OCI-LY1 (cell line): ENCODE data around the gene NPW.

Experiments used
- H2AFZ ChIP-seq: fragments of 200-600 bp; sonication (generic), shearing (Covaris generic); 2 replicates; pipeline ENCODE4 v1.6.0; 2014; ENCODE audit warnings: antibody characterized with exemption, mild to moderate bottlenecking, low read length
- H3F3A ChIP-seq: fragments of 200-600 bp; sonication (generic), shearing (Covaris generic); 2 replicates; pipeline ENCODE4 v1.6.0; 2014; ENCODE audit warnings: mild to moderate bottlenecking, antibody characterized with exemption, low read length, moderate library complexity; ENCODE audit not compliant: insufficient read depth
- H3K27ac ChIP-seq: fragments of 200-600 bp; sonication (generic); 2 replicates; pipeline ENCODE4 v1.5.1; 2014; ENCODE audit warnings: low read length, mixed run types, mild to moderate bottlenecking, low read depth; ENCODE audit not compliant: poor library complexity, severe bottlenecking
- H3K27me3 ChIP-seq: fragments of 200-600 bp; sonication (generic); 2 replicates; pipeline ENCODE4 v1.6.0; 2014; ENCODE audit warnings: antibody characterized with exemption, mild to moderate bottlenecking, low read length, moderate library complexity; ENCODE audit not compliant: insufficient read depth
- H3K36me3 ChIP-seq: fragments of 200-600 bp; sonication (generic); 2 replicates; pipeline ENCODE4 v1.6.1; 2014; ENCODE audit warnings: mild to moderate bottlenecking, antibody characterized with exemption, low read length, moderate library complexity, mixed read lengths; ENCODE audit not compliant: insufficient read depth
- H3K4me1 ChIP-seq: fragments of 200-600 bp; sonication (generic); 2 replicates; pipeline ENCODE4 v1.5.1; 2014; ENCODE audit warnings: mild to moderate bottlenecking, low read length, moderate library complexity; ENCODE audit not compliant: insufficient read depth, severe bottlenecking
- H3K4me2 ChIP-seq: fragments of 200-600 bp; sonication (generic), shearing (Covaris generic); 2 replicates; pipeline ENCODE4 v1.6.1; 2014; ENCODE audit warnings: low read length
- H3K4me3 ChIP-seq: fragments of 200-600 bp; sonication (generic); 2 replicates; pipeline ENCODE4 v1.5.1; 2014; ENCODE audit warnings: low read length, low read depth, mild to moderate bottlenecking, mixed read lengths; ENCODE audit not compliant: poor library complexity, severe bottlenecking
- H3K79me2 ChIP-seq: fragments of 200-600 bp; shearing (Covaris generic); 2 replicates; pipeline ENCODE4 v1.6.1; 2016; ENCODE audit warnings: mixed run types, low read length, mixed read lengths; ENCODE audit not compliant: insufficient read depth
- H3K9ac ChIP-seq: fragments of 200-600 bp; sonication (generic), shearing (Covaris generic); 2 replicates; pipeline ENCODE4 v1.6.1; 2014; ENCODE audit warnings: mild to moderate bottlenecking, low read length, mixed read lengths
- H3K9me2 ChIP-seq: fragments of 200-600 bp; sonication (generic), shearing (Covaris generic); 2 replicates; pipeline ENCODE4 v1.6.1; 2014; ENCODE audit warnings: low read depth, mild to moderate bottlenecking, low read length, mixed read lengths
- H3K9me3 ChIP-seq: fragments of 200-600 bp; shearing (Covaris generic); 2 replicates; pipeline ENCODE4 v1.6.1; 2014; ENCODE audit warnings: low read length, mixed read lengths
- H4K20me1 ChIP-seq: fragments of 200-600 bp; sonication (generic), shearing (Covaris generic); 2 replicates; pipeline ENCODE4 v1.6.0; 2016; ENCODE audit warnings: mild to moderate bottlenecking, low read length; ENCODE audit not compliant: insufficient read depth
- EZH2 ChIP-seq: fragments of 200-600 bp; sonication (generic), shearing (Covaris generic); IDR thresholded peaks from 2 replicates; pipeline ENCODE4 v1.8.0; 2017; ENCODE audit warnings: borderline replicate concordance, mixed run types, mild to moderate bottlenecking, antibody characterized with exemption, low read length, moderate library complexity, mixed read lengths
- TF ChIP-seq, protein P1 (sequence below): fragments of 200-600 bp; sonication (generic), shearing (Covaris generic); IDR thresholded peaks from 2 replicates; pipeline ENCODE4 v1.5.1; 2017; ENCODE audit warnings: mild to moderate bottlenecking, antibody characterized with exemption, low read length, moderate library complexity, mixed read lengths

The NPW gene

DNA sequence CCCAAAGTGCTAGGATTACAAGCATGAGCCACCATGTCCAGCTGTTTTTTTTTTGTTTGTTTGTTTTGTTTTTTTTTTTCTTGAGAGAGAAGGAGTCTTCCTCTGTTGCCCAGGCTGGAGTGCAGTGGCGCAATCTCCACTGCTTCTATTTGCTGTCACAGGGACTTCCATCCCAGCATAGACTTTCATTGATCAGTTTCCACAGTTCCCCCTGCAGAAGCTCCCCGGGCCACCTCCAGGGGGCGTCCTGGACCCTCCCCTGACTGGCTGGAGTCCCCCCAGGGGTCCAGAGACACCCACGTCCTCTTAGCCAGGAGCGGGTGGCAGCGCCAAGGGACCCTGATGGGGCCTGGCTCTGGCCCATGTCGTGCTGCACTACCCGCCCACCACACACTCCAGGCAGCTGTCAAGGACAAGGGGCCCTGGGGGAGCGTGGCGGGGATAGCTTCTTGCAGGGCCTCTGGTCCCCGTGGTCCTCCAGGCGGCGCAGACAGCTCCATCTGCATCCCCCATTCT, 3.1 kb upstream of the NPW start:
- H3K9me2 ChIP-seq = no peaks in the 10 kb centered on the region
- no peak overlapping the region for H3K9ac ChIP-seq
- H3K27me3 ChIP-seq = no peaks in the 10 kb centered on the region
- H2AFZ ChIP-seq = no peak overlapping the region
- no peaks in the 10 kb centered on the region for H3K79me2 ChIP-seq
- no peaks in the 10 kb centered on the region for H3F3A ChIP-seq
- H3K27ac ChIP-seq = no peak overlapping the region
- H4K20me1 ChIP-seq = no peaks in the 10 kb centered on the region
- H3K4me3 ChIP-seq = no peak overlapping the region
- H3K4me1 ChIP-seq = no peaks in the 10 kb centered on the region
- TF ChIP-seq, protein P1, sequence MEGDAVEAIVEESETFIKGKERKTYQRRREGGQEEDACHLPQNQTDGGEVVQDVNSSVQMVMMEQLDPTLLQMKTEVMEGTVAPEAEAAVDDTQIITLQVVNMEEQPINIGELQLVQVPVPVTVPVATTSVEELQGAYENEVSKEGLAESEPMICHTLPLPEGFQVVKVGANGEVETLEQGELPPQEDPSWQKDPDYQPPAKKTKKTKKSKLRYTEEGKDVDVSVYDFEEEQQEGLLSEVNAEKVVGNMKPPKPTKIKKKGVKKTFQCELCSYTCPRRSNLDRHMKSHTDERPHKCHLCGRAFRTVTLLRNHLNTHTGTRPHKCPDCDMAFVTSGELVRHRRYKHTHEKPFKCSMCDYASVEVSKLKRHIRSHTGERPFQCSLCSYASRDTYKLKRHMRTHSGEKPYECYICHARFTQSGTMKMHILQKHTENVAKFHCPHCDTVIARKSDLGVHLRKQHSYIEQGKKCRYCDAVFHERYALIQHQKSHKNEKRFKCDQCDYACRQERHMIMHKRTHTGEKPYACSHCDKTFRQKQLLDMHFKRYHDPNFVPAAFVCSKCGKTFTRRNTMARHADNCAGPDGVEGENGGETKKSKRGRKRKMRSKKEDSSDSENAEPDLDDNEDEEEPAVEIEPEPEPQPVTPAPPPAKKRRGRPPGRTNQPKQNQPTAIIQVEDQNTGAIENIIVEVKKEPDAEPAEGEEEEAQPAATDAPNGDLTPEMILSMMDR = peak; percentile 57
- no peak for TF ChIP-seq EZH2
- H3K4me2 ChIP-seq = no peak overlapping the region
- no peaks in the 10 kb centered on the region for H3K9me3 ChIP-seq
- H3K36me3 ChIP-seq = no peaks in the 10 kb centered on the region

DNA sequence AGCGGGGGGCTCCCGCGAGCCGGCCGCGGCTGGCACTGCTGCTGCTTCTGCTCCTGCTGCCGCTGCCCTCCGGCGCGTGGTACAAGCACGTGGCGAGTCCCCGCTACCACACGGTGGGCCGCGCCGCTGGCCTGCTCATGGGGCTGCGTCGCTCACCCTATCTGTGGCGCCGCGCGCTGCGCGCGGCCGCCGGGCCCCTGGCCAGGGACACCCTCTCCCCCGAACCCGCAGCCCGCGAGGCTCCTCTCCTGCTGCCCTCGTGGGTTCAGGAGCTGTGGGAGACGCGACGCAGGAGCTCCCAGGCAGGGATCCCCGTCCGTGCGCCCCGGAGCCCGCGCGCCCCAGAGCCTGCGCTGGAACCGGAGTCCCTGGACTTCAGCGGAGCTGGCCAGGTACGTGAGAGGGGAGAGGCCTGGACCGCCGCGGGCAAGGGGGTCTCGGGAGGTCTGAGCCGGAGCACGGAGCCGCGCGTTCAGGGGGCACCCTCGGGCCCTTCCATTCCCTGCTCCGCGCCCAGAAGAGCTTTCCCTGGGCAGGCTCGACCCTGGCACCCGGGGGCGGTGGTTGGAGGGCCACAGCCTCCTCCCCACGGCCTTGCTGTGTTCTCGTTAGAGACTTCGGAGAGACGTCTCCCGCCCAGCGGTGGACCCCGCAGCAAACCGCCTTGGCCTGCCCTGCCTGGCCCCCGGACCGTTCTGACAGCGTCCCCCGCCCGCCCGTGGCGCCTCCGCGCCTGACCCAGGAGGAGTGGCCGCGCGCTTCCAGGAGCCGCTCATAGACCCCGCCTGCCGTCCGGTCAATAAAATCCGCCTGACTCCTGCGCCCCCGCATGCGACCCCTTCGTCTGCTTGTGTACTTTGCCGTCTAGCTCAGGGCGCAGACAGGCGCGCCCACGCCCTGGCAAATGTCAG, 591 bp downstream of the NPW start:
- no peak for TF ChIP-seq EZH2
- TF ChIP-seq, protein P1 = no peak
- H2AFZ ChIP-seq = no peak overlapping the region

DNA sequence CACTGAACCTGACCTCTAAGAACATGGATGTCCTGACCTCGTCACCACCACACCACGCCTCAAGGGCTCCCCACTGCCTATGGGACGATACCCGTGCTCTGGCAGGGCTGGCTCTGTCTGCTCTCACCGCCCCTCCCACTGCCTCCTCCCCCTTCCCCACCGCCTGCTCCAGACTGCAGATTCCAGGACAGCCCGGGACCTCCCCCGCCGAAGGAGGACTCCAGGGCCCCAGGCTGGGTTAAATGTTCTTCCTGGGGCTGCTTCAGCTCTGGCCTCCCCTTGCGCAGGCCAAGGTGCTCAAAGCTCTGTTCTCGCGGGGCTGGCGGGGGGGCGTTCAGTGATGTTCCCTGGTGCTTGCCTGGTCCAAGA, 3.1 kb downstream of the NPW start:
- H3K27me3 ChIP-seq = peaks cover 9% of the 10 kb centered on the region; the same call in 1 of the 2 replicates
- H3K9me3 ChIP-seq = no peaks in the 10 kb centered on the region
- no peak overlapping the region for H2AFZ ChIP-seq

More for the DNA sequence above, 591 bp downstream of the NPW start:
- no peaks in the 10 kb centered on the region for H3K79me2 ChIP-seq
- H3K27ac ChIP-seq = no peak overlapping the region
- H3K27me3 ChIP-seq = peaks cover 1% of the 10 kb centered on the region; the same call in 1 of the 2 replicates
- H4K20me1 ChIP-seq = no peaks in the 10 kb centered on the region
- peaks cover 12% of the 10 kb centered on the region for H3K4me1 ChIP-seq
- H3K9me2 ChIP-seq = no peaks in the 10 kb centered on the region
- H3K4me2 ChIP-seq = no peak overlapping the region
- no peak overlapping the region for H3K9ac ChIP-seq
- no peaks in the 10 kb centered on the region for H3K36me3 ChIP-seq
- H3F3A ChIP-seq = no peaks in the 10 kb centered on the region
- H3K9me3 ChIP-seq = no peaks in the 10 kb centered on the region
- H3K4me3 ChIP-seq = no peak overlapping the region

More for the DNA sequence above, 3.1 kb downstream of the NPW start:
- peak overlapping the region; percentile 45 for H3K4me3 ChIP-seq
- peak overlapping the region; percentile 32; the same call in 1 of the 2 replicates for H3K9ac ChIP-seq
- H3F3A ChIP-seq = no peaks in the 10 kb centered on the region
- TF ChIP-seq, protein P1 = no peak
- TF ChIP-seq EZH2 = no peak
- H4K20me1 ChIP-seq = no peaks in the 10 kb centered on the region
- no peaks in the 10 kb centered on the region for H3K79me2 ChIP-seq
- H3K4me1 ChIP-seq = peaks cover 16% of the 10 kb centered on the region
- no peak overlapping the region for H3K27ac ChIP-seq
- H3K9me2 ChIP-seq = no peaks in the 10 kb centered on the region
- peak overlapping the region; percentile 64 for H3K4me2 ChIP-seq
- H3K36me3 ChIP-seq = no peaks in the 10 kb centered on the region
